ENCODE results near the gene RHPN2. TPM values are rescaled to one million over a fixed set of nuclear protein-coding genes. Genes with fewer than 3 reads are reported as not detected.

Gene RHPN2
- total and polyA plus RNA-seq, 2 of the 13 experiments (the other 11 are each of a cell fraction or from before 2014, with no cell fraction given), result 20.3 to 48.0 TPM

DNA sequence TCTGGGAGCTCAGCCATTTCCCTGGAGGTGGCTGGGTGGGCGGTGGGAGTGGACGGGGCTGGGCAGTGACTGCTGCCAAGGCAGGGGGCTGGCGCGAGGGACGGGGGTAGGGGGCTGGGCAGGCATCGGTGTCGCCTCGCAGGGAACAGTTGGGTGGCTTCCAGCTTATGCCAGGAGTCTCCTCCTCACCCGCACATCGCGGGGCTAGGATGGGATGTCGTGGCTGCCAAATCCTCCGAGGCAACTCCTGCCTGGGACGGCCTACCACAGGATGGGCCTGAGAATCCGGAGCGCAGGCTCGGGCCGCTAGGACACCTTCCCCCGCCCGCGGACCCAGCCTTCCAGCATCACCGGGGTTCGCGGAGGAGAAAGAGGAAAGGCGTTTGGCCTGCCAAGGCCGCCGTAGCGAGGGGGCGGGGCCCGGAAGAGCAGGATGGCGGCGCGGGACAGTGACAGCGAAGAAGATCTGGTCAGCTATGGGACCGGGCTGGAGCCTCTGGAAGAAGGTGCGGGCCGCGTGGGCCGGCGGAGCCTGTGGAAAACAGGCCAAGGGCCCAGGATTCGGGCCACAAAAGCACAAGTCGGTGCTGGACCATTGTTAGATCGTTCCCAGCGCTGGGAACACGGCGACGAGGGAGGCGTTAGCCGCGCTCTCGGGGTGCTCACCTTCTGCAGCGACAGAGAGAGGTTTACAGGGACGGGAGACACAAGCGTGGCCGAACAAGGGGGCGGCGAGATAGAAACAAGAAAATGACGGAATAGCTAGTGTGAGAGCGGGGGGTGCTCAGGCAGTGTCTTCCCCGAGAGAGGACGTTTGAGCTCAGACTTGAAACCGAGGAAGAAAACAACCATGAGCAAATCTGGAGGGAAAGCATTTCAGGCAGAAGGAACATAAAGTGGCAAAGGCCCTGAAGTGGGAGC lies 16.3 kb upstream of the RHPN2 start, which contains the start of gene GPATCH1 (continued):
- TF ChIP-seq, protein P1, sequence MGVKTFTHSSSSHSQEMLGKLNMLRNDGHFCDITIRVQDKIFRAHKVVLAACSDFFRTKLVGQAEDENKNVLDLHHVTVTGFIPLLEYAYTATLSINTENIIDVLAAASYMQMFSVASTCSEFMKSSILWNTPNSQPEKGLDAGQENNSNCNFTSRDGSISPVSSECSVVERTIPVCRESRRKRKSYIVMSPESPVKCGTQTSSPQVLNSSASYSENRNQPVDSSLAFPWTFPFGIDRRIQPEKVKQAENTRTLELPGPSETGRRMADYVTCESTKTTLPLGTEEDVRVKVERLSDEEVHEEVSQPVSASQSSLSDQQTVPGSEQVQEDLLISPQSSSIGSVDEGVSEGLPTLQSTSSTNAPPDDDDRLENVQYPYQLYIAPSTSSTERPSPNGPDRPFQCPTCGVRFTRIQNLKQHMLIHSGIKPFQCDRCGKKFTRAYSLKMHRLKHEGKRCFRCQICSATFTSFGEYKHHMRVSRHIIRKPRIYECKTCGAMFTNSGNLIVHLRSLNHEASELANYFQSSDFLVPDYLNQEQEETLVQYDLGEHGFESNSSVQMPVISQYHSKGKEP (CRISPR knock-in tag; IDR thresholded peaks at IDR 0.05), result peak; percentile 69; the same call in 1 of the 2 replicates
- TF ChIP-seq MATR3 (CRISPR knock-in tag; IDR thresholded peaks at IDR 0.05) (no peak), ZSCAN20 (CRISPR knock-in tag; IDR thresholded peaks at IDR 0.05; ENCODE audit: borderline replicate concordance) (no peak), SNRNP70 (IDR thresholded peaks at IDR 0.05; ENCODE audit: low read depth, low read length) (no peak), HDAC1 (CRISPR knock-in tag; IDR thresholded peaks at IDR 0.05) (peak; percentile 98), HOXA3 (CRISPR knock-in tag; IDR thresholded peaks at IDR 0.05) (peak; percentile 89), GATAD1 (CRISPR knock-in tag; IDR thresholded peaks at IDR 0.05) (peak; percentile 97), SP2 (CRISPR knock-in tag; IDR thresholded peaks at IDR 0.05) (no peak)
- TF ChIP-seq, protein P2, sequence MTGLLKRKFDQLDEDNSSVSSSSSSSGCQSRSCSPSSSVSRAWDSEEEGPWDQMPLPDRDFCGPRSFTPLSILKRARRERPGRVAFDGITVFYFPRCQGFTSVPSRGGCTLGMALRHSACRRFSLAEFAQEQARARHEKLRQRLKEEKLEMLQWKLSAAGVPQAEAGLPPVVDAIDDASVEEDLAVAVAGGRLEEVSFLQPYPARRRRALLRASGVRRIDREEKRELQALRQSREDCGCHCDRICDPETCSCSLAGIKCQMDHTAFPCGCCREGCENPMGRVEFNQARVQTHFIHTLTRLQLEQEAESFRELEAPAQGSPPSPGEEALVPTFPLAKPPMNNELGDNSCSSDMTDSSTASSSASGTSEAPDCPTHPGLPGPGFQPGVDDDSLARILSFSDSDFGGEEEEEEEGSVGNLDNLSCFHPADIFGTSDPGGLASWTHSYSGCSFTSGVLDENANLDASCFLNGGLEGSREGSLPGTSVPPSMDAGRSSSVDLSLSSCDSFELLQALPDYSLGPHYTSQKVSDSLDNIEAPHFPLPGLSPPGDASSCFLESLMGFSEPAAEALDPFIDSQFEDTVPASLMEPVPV (CRISPR knock-in tag; IDR thresholded peaks at IDR 0.05), result peak; percentile 89
- TF ChIP-seq, protein P3, sequence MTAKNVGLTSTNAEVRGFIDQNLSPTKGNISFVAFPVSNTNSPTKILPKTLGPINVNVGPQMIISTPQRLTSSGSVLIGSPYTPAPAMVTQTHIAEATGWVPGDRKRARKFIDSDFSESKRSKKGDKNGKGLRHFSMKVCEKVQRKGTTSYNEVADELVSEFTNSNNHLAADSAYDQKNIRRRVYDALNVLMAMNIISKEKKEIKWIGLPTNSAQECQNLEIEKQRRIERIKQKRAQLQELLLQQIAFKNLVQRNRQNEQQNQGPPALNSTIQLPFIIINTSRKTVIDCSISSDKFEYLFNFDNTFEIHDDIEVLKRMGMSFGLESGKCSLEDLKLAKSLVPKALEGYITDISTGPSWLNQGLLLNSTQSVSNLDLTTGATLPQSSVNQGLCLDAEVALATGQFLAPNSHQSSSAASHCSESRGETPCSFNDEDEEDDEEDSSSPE (CRISPR knock-in tag; IDR thresholded peaks at IDR 0.05), result peak; percentile 86
- TF ChIP-seq, protein P4, sequence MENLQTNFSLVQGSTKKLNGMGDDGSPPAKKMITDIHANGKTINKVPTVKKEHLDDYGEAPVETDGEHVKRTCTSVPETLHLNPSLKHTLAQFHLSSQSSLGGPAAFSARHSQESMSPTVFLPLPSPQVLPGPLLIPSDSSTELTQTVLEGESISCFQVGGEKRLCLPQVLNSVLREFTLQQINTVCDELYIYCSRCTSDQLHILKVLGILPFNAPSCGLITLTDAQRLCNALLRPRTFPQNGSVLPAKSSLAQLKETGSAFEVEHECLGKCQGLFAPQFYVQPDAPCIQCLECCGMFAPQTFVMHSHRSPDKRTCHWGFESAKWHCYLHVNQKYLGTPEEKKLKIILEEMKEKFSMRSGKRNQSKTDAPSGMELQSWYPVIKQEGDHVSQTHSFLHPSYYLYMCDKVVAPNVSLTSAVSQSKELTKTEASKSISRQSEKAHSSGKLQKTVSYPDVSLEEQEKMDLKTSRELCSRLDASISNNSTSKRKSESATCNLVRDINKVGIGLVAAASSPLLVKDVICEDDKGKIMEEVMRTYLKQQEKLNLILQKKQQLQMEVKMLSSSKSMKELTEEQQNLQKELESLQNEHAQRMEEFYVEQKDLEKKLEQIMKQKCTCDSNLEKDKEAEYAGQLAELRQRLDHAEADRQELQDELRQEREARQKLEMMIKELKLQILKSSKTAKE (CRISPR knock-in tag; IDR thresholded peaks at IDR 0.05; ENCODE audit: borderline replicate concordance), result no peak

All from HepG2 (cell line).